H1 (cell line): ENCODE measurements around the gene CRTC1. TPM values are rescaled to one million over a fixed set of nuclear protein-coding genes. Genes with fewer than 3 reads are reported as not detected.

Source experiments
- BRCA1 ChIP-seq: IDR thresholded peaks from 2 replicates; pipeline ENCODE4 v1.6.1; 2012; ENCODE audit warnings: low read depth, low read length, improper control_type of control experiment
- FOSL1 ChIP-seq: IDR thresholded peaks from 2 replicates; pipeline ENCODE4 v1.6.1; 2011; ENCODE audit warnings: mild to moderate bottlenecking, low read depth, low read length, moderate library complexity; ENCODE audit not compliant: insufficient read depth
- JUND ChIP-seq: IDR thresholded peaks from 2 replicates; pipeline ENCODE4 v1.6.1; 2011; ENCODE audit warnings: mild to moderate bottlenecking, improper control_type of control experiment, low read length
- RFX5 ChIP-seq: IDR thresholded peaks from 2 replicates; pipeline ENCODE4 v1.6.1; 2011; ENCODE audit warnings: low read depth, low read length, improper control_type of control experiment, borderline replicate concordance
- SIN3A ChIP-seq, 2 experiments: IDR thresholded peaks in 1 of 2; conservative IDR thresholded peaks in 1 of 2; 2 replicates each; pipeline ENCODE4 v1.6.1; 2011 to 2012; ENCODE audit warnings: low read length in 2 of 2, improper control_type of control experiment in 1 of 2, low read depth in 1 of 2, mild to moderate bottlenecking in 1 of 2
- SP4 ChIP-seq: IDR thresholded peaks from 2 replicates; pipeline ENCODE4 v1.6.1; 2012; ENCODE audit warnings: low read length, inconsistent platforms
- SUZ12 ChIP-seq: fragments of 200-600 bp; sonication (generic); IDR thresholded peaks from 2 replicates; pipeline ENCODE4 v1.6.1; 2012; ENCODE audit warnings: mild to moderate bottlenecking, inconsistent platforms, low read length, moderate library complexity, mixed read lengths
- TEAD4 ChIP-seq: IDR thresholded peaks from 2 replicates; pipeline ENCODE4 v1.6.1; 2012; ENCODE audit warnings: low read depth, low read length, inconsistent platforms, mixed read lengths
- polyA plus RNA-seq, 7 experiments: library from polyadenylated mRNA; depleted of rRNA in 3 of 7; stranded (reverse) in 5 of 7; unstranded in 2 of 7; fragments of >200 nt in 5 of 7; fragments of 200-250 nt in 2 of 7; gene quantifications; 1 replicate in 5 of 7; 2 replicates in 1 of 7; 4 replicates in 1 of 7; pipeline versions ENCODE4 v1.2.1 to v1.2.3, GENCODE V29; 2011 to 2013; ENCODE audit warnings: missing spikeins in 2 of 7, mixed read lengths in 2 of 7
- total RNA-seq: library from RNA; stranded (reverse); fragmentation: NEBNext Ultra II Directional; extraction: Animal tissue kit (Norgen Biotek cat#: 25700); gene quantifications from 2 replicates; pipeline ENCODE4 v1.2.1, GENCODE V29; 2021

The CRTC1 gene
- total and polyA plus RNA-seq, 2 of the 8 experiments (the other 6 are each of a cell fraction or from before 2014, with no cell fraction given): 2.9 to 8.5 TPM

- TF ChIP-seq SUZ12 (no peak), BRCA1 (no peak), FOSL1 (no peak), RFX5 (no peak), TEAD4 (no peak), JUND (no peak), SIN3A (conservative IDR thresholded peaks at IDR 0.05 in 1 of 2, IDR thresholded peaks at IDR 0.05 in 1 of 2; ENCODE audit: low read depth in 1 of 2, low read length in 2 of 2) (no peak), SP4 (no peak)
These were observed 17.2 kb upstream of the CRTC1 start (continued) for GRCh38 chr19:18666317-18666716.
